K562 (cell line): ENCODE data around the gene MYO15A. TPM values are rescaled to one million over a fixed set of nuclear protein-coding genes. Genes with fewer than 3 reads are reported as not detected.

ENCODE experiments used
- ATAC-seq: fragments of 200-7000 bp; cut with Tn5 transposase; 3 replicates; pipeline ENCODE4 v1.9.1; 2020; ENCODE audit warnings: moderate library complexity
- BruUV-seq: library from RNA; stranded (reverse); fragments of 400-500 nt; replicated peaks from 2 replicates; lab custom pipeline; 2021; lab: Mats Ljungman, UMichigan
- CTCF ChIA-PET: fragments of 300-600 bp; formaldehyde crosslinking; extraction: SDS; loops from one replicate; lab custom pipeline; 2021; ENCODE audit warnings: low intra/inter-chr PET ratio; lab: Yijun Ruan, JAX
- POLR2A ChIA-PET: fragments of 300-600, 350-650 bp; sonication (Branson Sonifier 250); formaldehyde crosslinking; extraction: SDS; loops from one replicate; lab custom pipeline; 2021; ENCODE audit warnings: antibody characterized with exemption, inconsistent platforms; lab: Yijun Ruan, JAX
- DNase-seq, 4 experiments: peaks; one replicate each; pipeline versions ENCODE4 v3.0.0 to v3.0.0-alpha.2; 2011 to 2018; ENCODE audit warnings: low spot score in 3 of 4, mixed read lengths in 3 of 4; ENCODE audit errors: extremely low read depth in 1 of 4
- FAIRE-seq: peaks from 2 replicates; lab custom pipeline; 2011; peaks lifted over from hg19 to GRCh38; lab: Jason Lieb, UNC
- H2AFZ ChIP-seq: 2 replicates; pipeline ENCODE4 v1.6.0; 2011; ENCODE audit warnings: low read depth, low read length, control low read depth, inconsistent platforms
- H3K27ac ChIP-seq: fragments of 200-600 bp; 3 replicates; pipeline ENCODE4 v1.8.0; 2011; ENCODE audit warnings: low read depth, mild to moderate bottlenecking, control low read depth, inconsistent platforms, low read length, moderate library complexity, mixed read lengths; ENCODE audit errors: extremely low read depth
- H3K27me3 ChIP-seq, 2 experiments: fragments of 300-600 bp in 1 of 2; 2 replicates in 1 of 2; 3 replicates in 1 of 2; pipeline versions ENCODE4 v1.6.0 to v1.8.0; 2011; ENCODE audit warnings: inconsistent platforms in 2 of 2, low read length in 2 of 2, mild to moderate bottlenecking in 1 of 2, mixed read lengths in 1 of 2, moderate library complexity in 1 of 2; ENCODE audit not compliant: control insufficient read depth in 2 of 2, insufficient read depth in 2 of 2
- H3K36me3 ChIP-seq: fragments of 300-600 bp; 3 replicates; pipeline ENCODE4 v1.8.0; 2011; ENCODE audit warnings: mild to moderate bottlenecking, low read length, inconsistent platforms; ENCODE audit not compliant: control insufficient read depth, insufficient read depth
- H3K4me1 ChIP-seq, 2 experiments: fragments of 200-600 bp in 1 of 2; replicated peaks in 1 of 2; 2 replicates in 1 of 2; 3 replicates in 1 of 2; pipeline versions ENCODE4 v1.5.1 to v1.8.0; 2011; ENCODE audit warnings: inconsistent platforms in 2 of 2, low read length in 2 of 2, mild to moderate bottlenecking in 1 of 2, mixed read lengths in 1 of 2, moderate library complexity in 1 of 2; ENCODE audit not compliant: control insufficient read depth in 2 of 2, insufficient read depth in 2 of 2
- H3K4me2 ChIP-seq: 2 replicates; pipeline ENCODE4 v1.6.1; 2011; ENCODE audit warnings: low read length, control low read depth, inconsistent platforms, mixed read lengths; ENCODE audit not compliant: insufficient read depth
- H3K4me3 ChIP-seq: fragments of 200-600 bp; sonication (generic), shearing (Covaris generic); 2 replicates; pipeline ENCODE4 v1.5.1; 2016; ENCODE audit warnings: control low read depth, inconsistent platforms
- H3K79me2 ChIP-seq: fragments of 200-600 bp; 3 replicates; pipeline ENCODE4 v1.8.0; 2011; ENCODE audit warnings: low read length, inconsistent platforms; ENCODE audit not compliant: control insufficient read depth, insufficient read depth
- H3K9ac ChIP-seq, 2 experiments: 2 replicates each; pipeline versions ENCODE4 v1.6.0 to v1.6.1; 2011; ENCODE audit warnings: low read depth in 2 of 2, low read length in 2 of 2, control low read depth in 1 of 2, inconsistent platforms in 1 of 2, mild to moderate bottlenecking in 1 of 2, mixed read lengths in 1 of 2; ENCODE audit not compliant: insufficient read depth in 1 of 2
- H3K9me1 ChIP-seq: one replicate; pipeline ENCODE4 v1.6.0; 2011; ENCODE audit warnings: inconsistent platforms, mild to moderate bottlenecking, low read length, moderate library complexity; ENCODE audit not compliant: control insufficient read depth, insufficient read depth
- H3K9me3 ChIP-seq: replicated peaks from 2 replicates; pipeline ENCODE4 v1.5.1; 2011; ENCODE audit warnings: low read depth, low read length, inconsistent platforms; ENCODE audit not compliant: control insufficient read depth, insufficient read depth
- H4K20me1 ChIP-seq: replicated peaks from 2 replicates; pipeline ENCODE4 v1.6.1; 2011; ENCODE audit warnings: low read length, inconsistent platforms, mixed read lengths; ENCODE audit not compliant: control insufficient read depth, insufficient read depth
- CBFA2T2 ChIP-seq: fragments of 450-650 bp; conservative IDR thresholded peaks from 2 replicates; pipeline ENCODE4 v1.6.1; 2017; ENCODE audit warnings: mild to moderate bottlenecking
- CBFA2T3 ChIP-seq: fragments of 450-650 bp; IDR thresholded peaks from 2 replicates; pipeline ENCODE4 v1.6.1; 2017
- CREM ChIP-seq: IDR thresholded peaks from 2 replicates; pipeline ENCODE4 v1.6.1; 2014; ENCODE audit warnings: antibody characterized with exemption, low read depth
- HNRNPK ChIP-seq: fragments of 200-400 bp; formaldehyde crosslinking; IDR thresholded peaks from one replicate; pipeline ENCODE4 v1.6.1; 2018; ENCODE audit warnings: mild to moderate bottlenecking, low read depth, low read length; ENCODE audit not compliant: poor library complexity, severe bottlenecking
- MCM5 ChIP-seq: fragments of 450-650 bp; IDR thresholded peaks from 2 replicates; pipeline ENCODE4 v1.6.1; 2016; ENCODE audit warnings: low read depth
- NRF1 ChIP-seq, 2 experiments: fragments of 450-650 bp; IDR thresholded peaks in 1 of 2; conservative IDR thresholded peaks in 1 of 2; 2 replicates each; pipeline ENCODE4 v1.6.1; 2014; ENCODE audit warnings: mild to moderate bottlenecking in 2 of 2
- TEAD4 ChIP-seq, 2 experiments: sonication (generic) in 1 of 2; formaldehyde crosslinking in 1 of 2; IDR thresholded peaks; 2 replicates each; pipeline versions ENCODE4 v1.6.1 to v1.8.0; 2012 to 2022; ENCODE audit warnings: borderline replicate concordance in 1 of 2, inconsistent platforms in 1 of 2, low read length in 1 of 2, mild to moderate bottlenecking in 1 of 2, missing genetic modification reagents in 1 of 2
- WGBS: fragments of 100-300 bp; shearing (Covaris generic); methylation state at CpG from one replicate; pipeline ENCODE4 v1.1.6; 2016; ENCODE audit warnings: low coverage, mixed read lengths; ENCODE audit not compliant: insufficient coverage; ENCODE audit errors: missing lambda C conversion rate; 5-methylcytosine and 5-hydroxymethylcytosine counted together
- in situ Hi-C: fragments of 300-500 bp; cut with MboI; formaldehyde crosslinking; loops from 4 replicates; pipeline ENCODE4 v1.15.0; 2018; ENCODE audit warnings: inconsistent platforms, mixed read lengths
- intact Hi-C: fragments of 100-400 bp; cut with micrococcal nuclease; formaldehyde crosslinking; loops from 2 replicates; pipeline ENCODE4 v1.14.2; 2022
- polyA plus RNA-seq, 8 experiments: library from polyadenylated mRNA; depleted of rRNA in 4 of 8; stranded (reverse) in 5 of 8; unstranded in 3 of 8; fragments of >200 nt; fragmentation: Nextera tagmentation in 2 of 8; fragmentation: Illumina TruSeq in 1 of 8; extraction: Ambion mirVana in 2 of 8; extraction: Trizol in 1 of 8; gene quantifications; 2 replicates each; pipeline versions ENCODE4 v1.2.1 to v1.2.3, GENCODE V29; 2011 to 2014; ENCODE audit warnings: inconsistent platforms in 1 of 8, missing spikeins in 1 of 8
- total RNA-seq, 7 experiments: library from RNA; depleted of rRNA in 6 of 7; stranded (reverse); fragments of >200 nt in 6 of 7; fragmentation: Illumina TruSeq in 2 of 7; extraction: Trizol in 2 of 7; gene quantifications; 2 replicates each; pipeline versions ENCODE4 v1.2.1 to v1.2.3, GENCODE V29; 2011 to 2021; ENCODE audit warnings: low replicate concordance in 1 of 7

MYO15A gene
- total and polyA plus RNA-seq, 9 of the 15 experiments (the other 6 are each of a cell fraction or from before 2014, with no cell fraction given), result 0.05 to 0.88 (median 0.14) TPM; not detected in 1

- ChIA-PET CTCF (no interaction called here), POLR2A (interaction anchor here (0.9 to 1.3 kb wide), 2 partner anchors 9 to 48 kb away, joined by 4 to 5 read pairs; no protein-coding TSS in a partner anchor)
- Histone ChIP-seq H3K27ac (no peak overlapping the region), H3K36me3 (no peaks in the 10 kb centered on the region), H3K9ac (no peak overlapping the region), H3K4me1 (peaks cover 3 to 7% of the 10 kb centered on the region in 2 experiments; a peak in 3 of 5 replicates), H3K9me3 (no peaks in the 10 kb centered on the region), H3K79me2 (no peaks in the 10 kb centered on the region), H3K4me3 (no peak overlapping the region), H3K4me2 (no peak overlapping the region), H4K20me1 (no peaks in the 10 kb centered on the region), H3K27me3 (no peaks in the 10 kb centered on the region), H2AFZ (no peak overlapping the region), H3K9me1 (no peaks in the 10 kb centered on the region)
- peak; percentile 42; the same call in 2 of the 3 replicates for ATAC-seq
- intact Hi-C loops, result no loop called here
- in situ Hi-C loops, result no loop called here
- TF ChIP-seq NRF1 (conservative IDR thresholded peaks at IDR 0.05 in 1 of 2, IDR thresholded peaks at IDR 0.05 in 1 of 2), result peak; percentile 55 to 70
- no peak for TF ChIP-seq CREM
- no peak for TF ChIP-seq HNRNPK
- no peak for TF ChIP-seq MCM5
- peak; percentile 26; the same call in 1 of the 2 replicates for TF ChIP-seq TEAD4 (IDR thresholded peaks at IDR 0.05; ENCODE audit: low read length)
- TF ChIP-seq TEAD4 (CRISPR knock-in tag; IDR thresholded peaks at IDR 0.05; ENCODE audit: borderline replicate concordance), result no peak
- TF ChIP-seq CBFA2T3, result peak; percentile 35; the same call in 1 of the 2 replicates
- peak; percentile 35; the same call in 1 of the 2 replicates for TF ChIP-seq CBFA2T2
- no peak for DNase-seq
- peak; percentile 35 for FAIRE-seq
- no TSS peak for BruUV-seq
- WGBS, result 3% methylated on average over 4 of the region's 4 CpGs
Observed at GRCh38 chr17:18079543-18079942, 29.0 kb upstream of the MYO15A start.
